Activated T-helper 9 cell treated with anti-CD3 and anti-CD28 coated beads, Interleukin-2, amount 50 U/mL, for 16 hours (primary cell): ENCODE results near the gene LRP1B.
"Not testable (repeated sequence)": the region's sequence is repeated elsewhere in the genome, so short reads cannot be mapped to it uniquely, and the experiment has no call there.

ENCODE experiments used
- DNase-seq: peaks from one replicate; pipeline ENCODE4 v3.0.0-alpha.2; 2020; ENCODE audit warnings: low read depth

LRP1B gene

GRCh38 chr2:140440815-140441214, 1690.0 kb downstream of the LRP1B start:
- DNase-seq: no peak

- DNase-seq: no peak
Observed at GRCh38 chr2:140436936-140437335, 1693.9 kb downstream of the LRP1B start.

GRCh38 chr2:140427033-140427432, 1703.8 kb downstream of the LRP1B start:
- DNase-seq: not testable (repeated sequence)

- DNase-seq: no peak
Observed at GRCh38 chr2:140424471-140424870, 1706.3 kb downstream of the LRP1B start.

GRCh38 chr2:140422759-140423158, 1708.1 kb downstream of the LRP1B start:
- no peak for DNase-seq

- DNase-seq: no peak
Observed at GRCh38 chr2:140417504-140417903, 1713.3 kb downstream of the LRP1B start.

GRCh38 chr2:140416577-140416976, 1714.2 kb downstream of the LRP1B start:
- no peak for DNase-seq

- DNase-seq: not testable (repeated sequence)
Observed at GRCh38 chr2:140415035-140415434, 1715.8 kb downstream of the LRP1B start.

- DNase-seq: no peak
Observed at GRCh38 chr2:140410695-140411094, 1720.1 kb downstream of the LRP1B start.

GRCh38 chr2:140401056-140401455, 1729.8 kb downstream of the LRP1B start:
- DNase-seq: no peak

GRCh38 chr2:140392824-140393223, 1738.0 kb downstream of the LRP1B start:
- DNase-seq: no peak

GRCh38 chr2:140384946-140385345, 1745.9 kb downstream of the LRP1B start:
- no peak for DNase-seq

GRCh38 chr2:140383781-140384180, 1747.0 kb downstream of the LRP1B start:
- no peak for DNase-seq

- no peak for DNase-seq
Observed at GRCh38 chr2:140376686-140377085, 1754.1 kb downstream of the LRP1B start.

- DNase-seq: no peak
Observed at GRCh38 chr2:140363131-140363530, 1767.7 kb downstream of the LRP1B start.

- no peak for DNase-seq
Observed at GRCh38 chr2:140362361-140362760, 1768.5 kb downstream of the LRP1B start.

- no peak for DNase-seq
Observed at GRCh38 chr2:140359056-140359771, 1771.6 kb downstream of the LRP1B start.

- no peak for DNase-seq
Observed at GRCh38 chr2:140356697-140357096, 1774.1 kb downstream of the LRP1B start.

GRCh38 chr2:140355511-140356090, 1775.2 kb downstream of the LRP1B start:
- DNase-seq: no peak

- no peak for DNase-seq
Observed at GRCh38 chr2:140354544-140354943, 1776.3 kb downstream of the LRP1B start.

- no peak for DNase-seq
Observed at GRCh38 chr2:140353541-140353940, 1777.3 kb downstream of the LRP1B start.

GRCh38 chr2:140351692-140352091, 1779.1 kb downstream of the LRP1B start:
- DNase-seq: no peak

- DNase-seq: no peak
Observed at GRCh38 chr2:140349695-140350094, 1781.1 kb downstream of the LRP1B start.

- no peak for DNase-seq
Observed at GRCh38 chr2:140348826-140349225, 1782.0 kb downstream of the LRP1B start.
